CD14-positive monocyte (primary cell): ENCODE measurements around the gene RCAN2. TPM values are rescaled to one million over a fixed set of nuclear protein-coding genes. Genes with fewer than 3 reads are reported as not detected.

Source experiments
- DNase-seq, 3 donors: peaks; one replicate each; pipeline ENCODE4 v3.0.0-alpha.2; 2011 to 2022
- H2AFZ ChIP-seq: 2 replicates; pipeline ENCODE4 v1.6.0; 2012; ENCODE audit warnings: mild to moderate bottlenecking, low read depth, low read length, inconsistent platforms; ENCODE audit not compliant: insufficient read depth, poor library complexity, severe bottlenecking
- H3K27ac ChIP-seq, 2 donors: 1 replicate in 1 of 2; 2 replicates in 1 of 2; pipeline ENCODE4 v1.5.1; 2012 to 2013; ENCODE audit warnings: low read length in 2 of 2, control low read depth in 1 of 2, inconsistent platforms in 1 of 2, low read depth in 1 of 2, mild to moderate bottlenecking in 1 of 2
- H3K27me3 ChIP-seq, 2 donors: one replicate each; pipeline versions ENCODE4 v1.6.0 to v1.6.1; 2011 to 2013; ENCODE audit warnings: low read length in 2 of 2; ENCODE audit not compliant: control insufficient read depth in 2 of 2, insufficient read depth in 2 of 2
- H3K36me3 ChIP-seq, 2 donors: replicated peaks in 1 of 2; 1 replicate in 1 of 2; 2 replicates in 1 of 2; pipeline versions ENCODE4 v1.5.1 to v1.6.1; 2012 to 2013; ENCODE audit warnings: low read length in 2 of 2, control low read depth in 1 of 2, inconsistent platforms in 1 of 2, mild to moderate bottlenecking in 1 of 2; ENCODE audit not compliant: insufficient read depth in 2 of 2, control insufficient read depth in 1 of 2
- H3K4me1 ChIP-seq, 2 donors: 1 replicate in 1 of 2; 2 replicates in 1 of 2; pipeline versions ENCODE4 v1.5.1 to v1.6.1; 2012 to 2013; ENCODE audit warnings: low read length in 2 of 2, control low read depth in 1 of 2, inconsistent platforms in 1 of 2, mild to moderate bottlenecking in 1 of 2, moderate library complexity in 1 of 2; ENCODE audit not compliant: insufficient read depth in 2 of 2, control insufficient read depth in 1 of 2
- H3K4me2 ChIP-seq: replicated peaks from 2 replicates; pipeline ENCODE3; 2012; ENCODE audit warnings: low read length, moderate library complexity, mild to moderate bottlenecking; ENCODE audit not compliant: poor library complexity, severe bottlenecking; ENCODE audit errors: extremely low read depth
- H3K4me3 ChIP-seq, 3 experiments: fragments of 200-600 bp in 1 of 3; sonication (generic) in 1 of 3; replicated peaks in 1 of 3; 1 replicate in 2 of 3; 2 replicates in 1 of 3; pipeline ENCODE4 v1.5.1; 2011 to 2013; ENCODE audit warnings: low read length in 3 of 3, mild to moderate bottlenecking in 3 of 3, control low read depth in 2 of 3, low read depth in 2 of 3, inconsistent platforms in 1 of 3, moderate library complexity in 1 of 3
- H3K79me2 ChIP-seq: 2 replicates; pipeline ENCODE4 v1.6.0; 2012; ENCODE audit warnings: mild to moderate bottlenecking, control low read depth, inconsistent platforms, low read length, moderate library complexity; ENCODE audit not compliant: insufficient read depth
- H3K9ac ChIP-seq: 2 replicates; pipeline ENCODE4 v1.6.0; 2017; ENCODE audit warnings: low read length, mild to moderate bottlenecking; ENCODE audit not compliant: insufficient read depth, poor library complexity, severe bottlenecking
- H3K9me3 ChIP-seq, 2 donors: replicated peaks in 1 of 2; 1 replicate in 1 of 2; 2 replicates in 1 of 2; pipeline versions ENCODE4 v1.5.1 to v1.6.1; 2012 to 2013; ENCODE audit warnings: low read length in 2 of 2, control low read depth in 1 of 2; ENCODE audit not compliant: control insufficient read depth in 1 of 2, insufficient read depth in 1 of 2
- H4K20me1 ChIP-seq: 2 replicates; pipeline ENCODE4 v1.6.0; 2012; ENCODE audit warnings: mild to moderate bottlenecking, low read length, control low read depth, moderate library complexity; ENCODE audit not compliant: insufficient read depth
- H3K27ac Mint-ChIP-seq, 7 donors: one replicate each; pipeline ENCODE4 v1.8.0; 2020; ENCODE audit warnings: mild to moderate bottlenecking in 7 of 7, mixed read lengths in 7 of 7, moderate library complexity in 6 of 7, inconsistent platforms in 2 of 7
- H3K27me3 Mint-ChIP-seq, 3 donors: one replicate each; pipeline ENCODE4 v1.8.0; 2021 to 2022; ENCODE audit warnings: low read depth in 3 of 3, mild to moderate bottlenecking in 3 of 3, mixed read lengths in 3 of 3, moderate library complexity in 3 of 3, inconsistent platforms in 1 of 3
- H3K36me3 Mint-ChIP-seq, 2 donors: one replicate each; pipeline ENCODE4 v1.8.0; 2020; ENCODE audit warnings: mixed read lengths in 2 of 2, inconsistent platforms in 1 of 2, mild to moderate bottlenecking in 1 of 2
- H3K4me1 Mint-ChIP-seq: one replicate; pipeline ENCODE4 v1.8.0; 2020; ENCODE audit warnings: mild to moderate bottlenecking, mixed read lengths
- H3K4me3 Mint-ChIP-seq, 2 donors: one replicate each; pipeline ENCODE4 v1.8.0; 2020; ENCODE audit warnings: mild to moderate bottlenecking in 2 of 2, mixed read lengths in 2 of 2, moderate library complexity in 1 of 2
- H3K9me3 Mint-ChIP-seq, 7 donors: one replicate each; pipeline ENCODE4 v1.8.0; 2020 to 2022; ENCODE audit warnings: mixed read lengths in 7 of 7, mild to moderate bottlenecking in 6 of 7, moderate library complexity in 6 of 7, inconsistent platforms in 2 of 7
- CTCF ChIP-seq: fragments of 200-600 bp; IDR thresholded peaks from one replicate; pipeline ENCODE4 v1.8.0; 2022; ENCODE audit warnings: antibody characterized with exemption, mild to moderate bottlenecking
- WGBS: methylation state at CpG from one replicate; pipeline ENCODE4 v1.1.5; 2013; ENCODE audit warnings: missing lambda C conversion rate; ENCODE audit not compliant: insufficient coverage; 5-methylcytosine and 5-hydroxymethylcytosine counted together
- intact Hi-C, 2 donors: fragments of 100-400 bp; cut with micrococcal nuclease; formaldehyde crosslinking; loops; one replicate each; pipeline versions ENCODE4 v1.15.0 to v1.15.1; 2023
- polyA plus RNA-seq, 3 donors: library from polyadenylated mRNA; depleted of rRNA in 1 of 3; unstranded in 2 of 3; stranded (reverse) in 1 of 3; fragments of 300-500 nt in 2 of 3; fragments of >200 nt in 1 of 3; fragmentation: Illumina TruSeq in 2 of 3; gene quantifications; 1 replicate in 2 of 3; 2 replicates in 1 of 3; pipeline ENCODE4 v1.2.3, GENCODE V29; 2012 to 2021

Gene RCAN2
- polyA plus RNA-seq, 3 donors = not detected

- Histone ChIP-seq H3K9me3 (no peaks in the 10 kb centered on the region), H3K79me2 (no peaks in the 10 kb centered on the region), H4K20me1 (no peaks in the 10 kb centered on the region), H3K27ac (peak overlapping the region; percentile 46 to 71), H3K4me2 (peak overlapping the region; percentile 29), H3K4me1 (peaks cover 11 to 15% of the 10 kb centered on the region in 2 donors), H3K4me3 (peak overlapping the region in 1 of 3 experiments; percentile 49), H3K36me3 (no peaks in the 10 kb centered on the region), H3K27me3 (no peaks in the 10 kb centered on the region), H3K9ac (no peak overlapping the region), H2AFZ (peak overlapping the region; percentile 49)
- TF ChIP-seq CTCF = no peak
- H3K36me3 Mint-ChIP-seq = no peaks in the 10 kb centered on the region
- DNase-seq = peak; percentile 51 to 56 (median 53)
- H3K9me3 Mint-ChIP-seq = peaks cover 0 to 2% (median 0%) of the 10 kb centered on the region in 7 donors
- peak overlapping the region in 1 of 2 donors; percentile 48 for H3K4me3 Mint-ChIP-seq
- peak overlapping the region; percentile 74 to 89 (median 85) for H3K27ac Mint-ChIP-seq
- H3K27me3 Mint-ChIP-seq = no peaks in the 10 kb centered on the region
- peaks cover 22% of the 10 kb centered on the region for H3K4me1 Mint-ChIP-seq
- intact Hi-C loops = no loop called here
- WGBS = no CpG with 5 or more reads among the region's 7 CpGs
These were observed 114.6 kb downstream of the RCAN2 start for GRCh38 chr6:46376562-46377061.

- Histone ChIP-seq H3K4me3 (no peak overlapping the region), H3K79me2 (no peaks in the 10 kb centered on the region), H3K4me1 (no peaks in the 10 kb centered on the region), H3K36me3 (no peaks in the 10 kb centered on the region), H2AFZ (no peak overlapping the region), H3K4me2 (no peak overlapping the region), H3K9ac (no peak overlapping the region), H3K27me3 (no peaks in the 10 kb centered on the region), H3K9me3 (no peaks in the 10 kb centered on the region), H3K27ac (no peak overlapping the region), H4K20me1 (no peaks in the 10 kb centered on the region)
- no peak for TF ChIP-seq CTCF
- Mint-ChIP-seq H3K27ac (peak overlapping the region in 1 of 7 donors; percentile 10), H3K4me1 (no peaks in the 10 kb centered on the region), H3K27me3 (peaks cover 0 to 2% (median 0%) of the 10 kb centered on the region in 3 donors), H3K9me3 (peaks cover 0 to 1% (median 0%) of the 10 kb centered on the region in 7 donors), H3K36me3 (no peaks in the 10 kb centered on the region), H3K4me3 (no peak overlapping the region)
- intact Hi-C loops = no loop called here
- no peak for DNase-seq
- 100% methylated on average over 1 of the region's 1 CpG for whole genome bisulfite sequencing
These were observed 120.6 kb downstream of the RCAN2 start for GRCh38 chr6:46370622-46371021.
